ENCODE data around the gene ISOC2. TPM values are rescaled to one million over a fixed set of nuclear protein-coding genes. Genes with fewer than 3 reads are reported as not detected.

Gene ISOC2
- total RNA-seq, 1 donor from 2014 or later = 58.8 TPM

- H2AFZ ChIP-seq (ENCODE audit: low read depth, low read length) = no peak overlapping the region
- H3K27me3 ChIP-seq (ENCODE audit: insufficient read depth, low read length) = peaks cover 16% of the 10 kb centered on the region
- no peaks in the 10 kb centered on the region for H3K4me1 ChIP-seq (ENCODE audit: insufficient read depth, low read length)
- no peaks in the 10 kb centered on the region for H3K36me3 ChIP-seq (ENCODE audit: insufficient read depth, low read length)
- H3K27me3 Mint-ChIP-seq (ENCODE audit: low read depth, unreplicated experiment) = peaks cover 15% of the 10 kb centered on the region
- H3K36me3 Mint-ChIP-seq (ENCODE audit: low read depth, unreplicated experiment) = peaks cover 10% of the 10 kb centered on the region
- H3K9me3 ChIP-seq (ENCODE audit: insufficient read depth, low read depth, low read length) = no peaks in the 10 kb centered on the region
- DNase-seq (ENCODE audit: low read depth) (no peak), FAIRE-seq (no peak)
- H3K9me3 Mint-ChIP-seq (ENCODE audit: unreplicated experiment) = peaks cover 3% of the 10 kb centered on the region
- peaks cover 36% of the 10 kb centered on the region for H4K20me1 ChIP-seq (ENCODE audit: insufficient read depth, low read length)
- peak overlapping the region; percentile 12 for H3K4me3 Mint-ChIP-seq (ENCODE audit: unreplicated experiment)
- no peak overlapping the region for H3K9ac ChIP-seq (ENCODE audit: low read length)
- H3K4me3 ChIP-seq (ENCODE audit: insufficient read depth, low read depth, low read length) = no peak overlapping the region
- H3K27ac ChIP-seq (ENCODE audit: low read depth, low read length) = no peak overlapping the region
- H3K4me1 Mint-ChIP-seq (ENCODE audit: low read depth, unreplicated experiment) = no peaks in the 10 kb centered on the region
- peaks cover 4% of the 10 kb centered on the region for H3K79me2 ChIP-seq (ENCODE audit: insufficient read depth, low read length)
- no peak for TF ChIP-seq EZH2 (IDR thresholded peaks at IDR 0.05; ENCODE audit: insufficient read depth, low read length)
- no peak for TF ChIP-seq CTCF (IDR thresholded peaks at IDR 0.05; ENCODE audit: insufficient read depth, low read depth, low read length)
- no peak overlapping the region for H3K4me2 ChIP-seq (ENCODE audit: low read length)
- H3K27ac Mint-ChIP-seq (ENCODE audit: unreplicated experiment) = no peak overlapping the region
Measured at GRCh38 chr19:55453511-55454260, 7.8 kb downstream of the ISOC2 start.

GRCh38 chr19:55452749-55453346, 8.6 kb downstream of the ISOC2 start:
- Histone ChIP-seq H4K20me1 (ENCODE audit: insufficient read depth, low read length) (peaks cover 30% of the 10 kb centered on the region), H3K4me1 (ENCODE audit: insufficient read depth, low read length) (no peaks in the 10 kb centered on the region), H3K9me3 (ENCODE audit: insufficient read depth, low read depth, low read length) (no peaks in the 10 kb centered on the region), H3K27me3 (ENCODE audit: insufficient read depth, low read length) (peaks cover 16% of the 10 kb centered on the region), H3K79me2 (ENCODE audit: insufficient read depth, low read length) (no peaks in the 10 kb centered on the region), H3K9ac (ENCODE audit: low read length) (no peak overlapping the region), H2AFZ (ENCODE audit: low read depth, low read length) (no peak overlapping the region), H3K4me3 (ENCODE audit: insufficient read depth, low read depth, low read length) (no peak overlapping the region), H3K36me3 (ENCODE audit: insufficient read depth, low read length) (no peaks in the 10 kb centered on the region), H3K27ac (ENCODE audit: low read depth, low read length) (no peak overlapping the region), H3K4me2 (ENCODE audit: low read length) (peak overlapping the region; percentile 66)
- Mint-ChIP-seq H3K27me3 (ENCODE audit: low read depth, unreplicated experiment) (peaks cover 15% of the 10 kb centered on the region), H3K4me3 (ENCODE audit: unreplicated experiment) (no peak overlapping the region), H3K4me1 (ENCODE audit: low read depth, unreplicated experiment) (no peaks in the 10 kb centered on the region), H3K9me3 (ENCODE audit: unreplicated experiment) (peaks cover 3% of the 10 kb centered on the region), H3K27ac (ENCODE audit: unreplicated experiment) (no peak overlapping the region), H3K36me3 (ENCODE audit: low read depth, unreplicated experiment) (peaks cover 10% of the 10 kb centered on the region)
- FAIRE-seq (no peak), DNase-seq (ENCODE audit: low read depth) (peak; percentile 59)
- TF ChIP-seq CTCF (IDR thresholded peaks at IDR 0.05; ENCODE audit: insufficient read depth, low read depth, low read length) (no peak), EZH2 (IDR thresholded peaks at IDR 0.05; ENCODE audit: insufficient read depth, low read length) (no peak)

All from astrocyte (in vitro differentiated cells and primary cell).